DOHH2 (cell line): ENCODE data around the gene SKAP2.

ENCODE experiments used
- H3F3A ChIP-seq: fragments of 200-600 bp; sonication (generic), shearing (Covaris generic); 2 replicates; pipeline ENCODE4 v1.6.0; 2016; ENCODE audit warnings: antibody characterized with exemption, mild to moderate bottlenecking; ENCODE audit not compliant: control insufficient read depth, insufficient read depth
- H3K27ac ChIP-seq: fragments of 200-600 bp; sonication (generic); 2 replicates; pipeline ENCODE4 v1.5.1; 2014; ENCODE audit warnings: low read depth, mild to moderate bottlenecking, low read length, moderate library complexity
- H3K27me3 ChIP-seq: fragments of 200-600 bp; sonication (generic); 2 replicates; pipeline ENCODE4 v1.6.1; 2014; ENCODE audit warnings: mild to moderate bottlenecking, low read length, mixed read lengths; ENCODE audit not compliant: control insufficient read depth
- H3K36me3 ChIP-seq: fragments of 200-600 bp; sonication (generic); 2 replicates; pipeline ENCODE4 v1.6.1; 2014; ENCODE audit warnings: mild to moderate bottlenecking, low read length, moderate library complexity, mixed read lengths; ENCODE audit not compliant: control insufficient read depth
- H3K4me1 ChIP-seq: fragments of 200-600 bp; sonication (generic); 2 replicates; pipeline ENCODE4 v1.6.1; 2014; ENCODE audit warnings: mild to moderate bottlenecking, low read length, mixed read lengths; ENCODE audit not compliant: control insufficient read depth
- H3K4me2 ChIP-seq: fragments of 200-600 bp; sonication (generic); 2 replicates; pipeline ENCODE4 v1.6.0; 2014; ENCODE audit warnings: mild to moderate bottlenecking, low read length, moderate library complexity
- H3K4me3 ChIP-seq: fragments of 200-600 bp; sonication (generic); 2 replicates; pipeline ENCODE4 v1.5.1; 2014; ENCODE audit warnings: mild to moderate bottlenecking, low read length, mixed read lengths
- H3K79me2 ChIP-seq: fragments of 200-600 bp; sonication (generic); 2 replicates; pipeline ENCODE4 v1.6.1; 2014; ENCODE audit warnings: mild to moderate bottlenecking, low read length, mixed read lengths; ENCODE audit not compliant: control insufficient read depth
- H3K9me2 ChIP-seq: fragments of 200-600 bp; sonication (generic); replicated peaks from 2 replicates; pipeline ENCODE4 v1.6.1; 2014; ENCODE audit warnings: mild to moderate bottlenecking, low read length, mixed read lengths; ENCODE audit not compliant: control insufficient read depth
- H3K9me3 ChIP-seq: fragments of 200-600 bp; sonication (generic); 2 replicates; pipeline ENCODE4 v1.6.1; 2014; ENCODE audit warnings: antibody characterized with exemption, low read length, mixed read lengths; ENCODE audit not compliant: control insufficient read depth, insufficient read depth
- H4K20me1 ChIP-seq: fragments of 200-600 bp; sonication (generic); 2 replicates; pipeline ENCODE4 v1.6.0; 2014; ENCODE audit warnings: low read depth, mild to moderate bottlenecking, antibody characterized with exemption, low read length, moderate library complexity; ENCODE audit not compliant: control insufficient read depth, insufficient read depth
- CTCF ChIP-seq: fragments of 200-600 bp; sonication (generic); IDR thresholded peaks from one replicate; pipeline ENCODE4 v1.5.1; 2014; ENCODE audit warnings: antibody characterized with exemption, mild to moderate bottlenecking, low read depth, low read length; ENCODE audit not compliant: poor library complexity, severe bottlenecking
- EZH2phosphoT487 ChIP-seq: fragments of 200-600 bp; sonication (generic); IDR thresholded peaks from 2 replicates; pipeline ENCODE4 v1.6.1; 2017; ENCODE audit warnings: borderline replicate concordance, mild to moderate bottlenecking, antibody characterized with exemption, low read length, moderate library complexity, mixed read lengths

SKAP2 gene

DNA sequence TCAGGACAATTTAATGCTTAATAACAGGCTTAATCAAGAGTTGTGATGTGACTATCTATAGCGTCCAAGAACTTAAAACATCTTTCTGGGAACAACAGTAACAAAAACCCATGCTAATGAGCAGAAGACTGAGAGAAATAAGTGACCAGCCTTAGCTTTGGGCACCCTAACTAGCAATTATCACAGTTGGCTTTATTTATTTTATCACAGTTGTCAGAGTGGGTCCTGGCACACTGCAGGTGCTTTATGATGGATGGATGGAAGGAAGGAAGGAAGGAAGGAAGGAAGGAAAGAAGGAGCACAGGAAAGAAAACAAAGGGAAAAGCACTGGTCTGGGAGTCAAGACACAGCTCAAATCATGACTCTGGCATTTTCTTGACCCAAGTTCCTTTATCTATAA, 181.1 kb downstream of the SKAP2 start:
- Histone ChIP-seq H3K27me3 (no peaks in the 10 kb centered on the region), H3F3A (no peaks in the 10 kb centered on the region), H3K36me3 (no peaks in the 10 kb centered on the region), H3K79me2 (no peaks in the 10 kb centered on the region), H3K9me2 (no peaks in the 10 kb centered on the region), H3K4me1 (peaks cover 12% of the 10 kb centered on the region), H3K4me3 (no peak overlapping the region), H3K9me3 (no peaks in the 10 kb centered on the region), H3K4me2 (no peak overlapping the region), H3K27ac (no peak overlapping the region), H4K20me1 (no peaks in the 10 kb centered on the region)
- TF ChIP-seq CTCF = no peak
- no peak for TF ChIP-seq EZH2phosphoT487

- TF ChIP-seq CTCF (peak; percentile 81), EZH2phosphoT487 (no peak)
- Histone ChIP-seq H3K36me3 (no peaks in the 10 kb centered on the region), H3K4me1 (peaks cover 10% of the 10 kb centered on the region), H3K27ac (no peak overlapping the region), H4K20me1 (no peaks in the 10 kb centered on the region), H3K9me2 (no peaks in the 10 kb centered on the region), H3K4me3 (no peak overlapping the region), H3K27me3 (no peaks in the 10 kb centered on the region), H3K9me3 (no peaks in the 10 kb centered on the region), H3K79me2 (no peaks in the 10 kb centered on the region), H3K4me2 (no peak overlapping the region), H3F3A (no peaks in the 10 kb centered on the region)
These were observed 182.5 kb downstream of the SKAP2 start for GRCh38 chr7:26681819-26682418.

GRCh38 chr7:26680587-26680986, 183.8 kb downstream of the SKAP2 start:
- H3K27me3 ChIP-seq = no peaks in the 10 kb centered on the region
- H3K9me2 ChIP-seq = no peaks in the 10 kb centered on the region
- no peaks in the 10 kb centered on the region for H3K79me2 ChIP-seq
- no peak overlapping the region for H3K27ac ChIP-seq
- H3K9me3 ChIP-seq = no peaks in the 10 kb centered on the region
- H3K4me1 ChIP-seq = peaks cover 3% of the 10 kb centered on the region; the same call in 1 of the 2 replicates
- no peak overlapping the region for H3K4me3 ChIP-seq
- H3K4me2 ChIP-seq = no peak overlapping the region
- no peaks in the 10 kb centered on the region for H3K36me3 ChIP-seq
- no peaks in the 10 kb centered on the region for H4K20me1 ChIP-seq
- no peaks in the 10 kb centered on the region for H3F3A ChIP-seq
- no peak for TF ChIP-seq CTCF
- no peak for TF ChIP-seq EZH2phosphoT487
